Lower lobe of right lung (tissue), 2 donors: ENCODE measurements around the gene ZNF415. TPM values are rescaled to one million over a fixed set of nuclear protein-coding genes. Genes with fewer than 3 reads are reported as not detected.
A peak's percentile ranks its signal among the peaks of the same experiment; 100 is the strongest.

Experiments
- ATAC-seq, 2 donors: fragments of 200-7000 bp; cut with Tn5 transposase; one replicate each; pipeline ENCODE4 v1.9.1; 2020 to 2022; ENCODE audit warnings: mild to moderate bottlenecking in 2 of 2, moderate library complexity in 2 of 2
- DNase-seq: peaks from one replicate; pipeline ENCODE4 v3.0.0-alpha.2; 2020
- H3K27ac ChIP-seq: fragments of 200-600 bp; one replicate; pipeline ENCODE4 v1.8.0; 2022
- H3K27me3 ChIP-seq: fragments of 200-600 bp; one replicate; pipeline ENCODE4 v1.8.0; 2022; ENCODE audit warnings: low read depth
- H3K36me3 ChIP-seq: fragments of 200-600 bp; one replicate; pipeline ENCODE4 v1.8.0; 2022; ENCODE audit warnings: mild to moderate bottlenecking
- H3K4me1 ChIP-seq: fragments of 200-600 bp; one replicate; pipeline ENCODE4 v1.8.0; 2022
- H3K4me3 ChIP-seq: fragments of 200-600 bp; one replicate; pipeline ENCODE4 v1.8.0; 2022; ENCODE audit warnings: mild to moderate bottlenecking
- H3K9me3 ChIP-seq: fragments of 200-600 bp; one replicate; pipeline ENCODE4 v1.8.0; 2022
- CTCF ChIP-seq: fragments of 200-600 bp; IDR thresholded peaks from one replicate; pipeline ENCODE4 v1.8.0; 2022; ENCODE audit warnings: antibody characterized with exemption, mild to moderate bottlenecking
- intact Hi-C: fragments of 100-400 bp; cut with DNase I; formaldehyde crosslinking; loops from one replicate; pipeline ENCODE4 v1.11.0; 2022
- total RNA-seq: library from RNA; stranded (reverse); fragmentation: NEBNext Ultra II Directional; extraction: Animal tissue kit (Norgen Biotek cat#: 25700); gene quantifications from one replicate; pipeline ENCODE4 v1.2.1, GENCODE V29; 2021
- donor health status: DM: no; HTN: yes; CAD: no; lungs with severe emphysema.

The ZNF415 gene
- total RNA-seq, 1 donor from 2014 or later, result 4.0 TPM

DNA sequence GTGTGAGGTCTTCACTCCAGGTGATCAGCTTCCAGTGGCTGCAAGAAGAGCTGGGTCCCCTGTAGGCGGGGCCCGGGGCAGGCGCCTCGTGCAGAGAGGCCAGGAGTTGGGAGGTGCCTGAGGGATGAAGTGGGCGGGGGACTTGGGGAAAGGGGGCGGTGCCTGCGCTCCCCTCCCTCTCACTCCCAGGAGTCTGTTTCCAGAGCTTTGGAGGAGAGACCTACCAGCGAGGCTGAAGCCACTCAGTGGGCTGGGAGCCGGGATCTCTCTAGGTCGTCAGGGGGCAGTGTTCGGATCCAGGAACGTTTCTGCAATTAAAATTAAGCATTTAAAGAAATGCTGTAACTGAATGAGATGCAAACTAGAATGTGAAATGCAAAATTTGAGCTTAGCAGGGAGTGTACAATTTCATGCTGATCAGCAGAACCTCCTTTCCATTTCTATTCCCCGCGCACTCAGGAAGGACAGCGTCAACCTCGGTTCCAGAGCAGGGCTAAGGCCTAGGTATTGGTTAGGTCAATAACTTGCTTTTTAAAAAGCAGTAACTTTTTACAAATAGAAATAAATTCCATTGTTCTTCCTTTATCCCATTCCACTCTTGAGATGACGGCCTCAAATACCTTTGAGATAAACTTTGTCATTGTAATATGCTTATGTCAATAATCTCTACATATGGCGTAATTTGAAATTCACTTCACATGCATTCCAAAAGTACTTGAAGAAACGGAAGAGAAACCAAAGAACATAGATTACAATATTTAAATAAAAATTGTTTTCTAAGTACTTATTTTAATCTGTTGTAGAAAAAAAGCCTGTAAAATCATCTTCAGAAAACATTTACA, 41.1 kb downstream of the ZNF415 start:
- no peaks in the 10 kb centered on the region for H3K4me1 ChIP-seq
- peak in 1 of 2 donors; percentile 57 for ATAC-seq
- no peak for DNase-seq
- no peak overlapping the region for H3K4me3 ChIP-seq
- peaks cover 50% of the 10 kb centered on the region for H3K36me3 ChIP-seq
- no peaks in the 10 kb centered on the region for H3K9me3 ChIP-seq
- intact Hi-C loops, result no loop called here
- no peaks in the 10 kb centered on the region for H3K27me3 ChIP-seq
- no peak for TF ChIP-seq CTCF
- H3K27ac ChIP-seq, result no peak overlapping the region

DNA sequence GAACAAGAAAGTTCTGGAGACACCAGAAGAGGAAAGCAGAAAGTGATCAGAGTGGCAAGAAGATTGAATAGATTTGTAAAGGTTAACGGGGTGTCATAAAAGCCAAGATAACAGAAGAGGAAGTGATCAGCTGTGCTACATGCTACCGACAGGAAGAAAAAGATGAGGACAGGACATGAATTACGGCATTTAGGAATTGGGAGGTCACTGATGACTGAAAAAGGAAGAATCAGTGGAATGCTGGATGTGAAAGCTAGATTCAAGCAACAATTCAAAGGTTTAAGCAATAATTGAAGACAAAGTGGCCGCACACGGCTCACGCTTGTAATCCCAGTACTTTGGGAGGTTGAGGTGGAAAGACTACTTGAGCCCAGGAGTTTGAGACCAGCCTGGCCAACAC, 44.6 kb downstream of the ZNF415 start:
- intact Hi-C loops, result no loop called here
- no peaks in the 10 kb centered on the region for H3K9me3 ChIP-seq
- TF ChIP-seq CTCF, result no peak

DNA sequence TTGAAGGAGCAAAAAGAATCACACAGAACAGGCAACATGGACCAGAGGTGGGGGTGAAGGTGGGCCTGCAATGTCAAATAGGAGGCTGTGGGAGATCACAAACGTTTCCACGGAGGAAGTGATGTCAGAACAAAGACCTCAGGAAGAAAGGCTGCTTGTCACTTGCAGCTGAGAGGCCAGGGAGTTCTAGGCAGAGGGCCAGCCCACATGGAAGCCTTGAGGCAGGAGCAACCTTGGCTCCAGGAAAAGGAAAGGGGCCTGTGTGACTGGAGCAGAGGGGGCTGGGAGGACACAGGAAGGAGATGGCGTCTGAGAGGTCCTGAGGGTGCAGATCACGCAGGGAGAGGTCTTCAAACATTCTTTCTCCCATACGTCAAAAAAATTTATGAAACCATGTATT, 45.8 kb downstream of the ZNF415 start:
- intact Hi-C loops, result no loop called here
- Histone ChIP-seq H3K4me1 (no peaks in the 10 kb centered on the region), H3K27ac (peak overlapping the region; percentile 54), H3K9me3 (peaks cover under 1% of the 10 kb centered on the region), H3K36me3 (peaks cover 86% of the 10 kb centered on the region), H3K27me3 (no peaks in the 10 kb centered on the region), H3K4me3 (no peak overlapping the region)
- no peak for TF ChIP-seq CTCF
- ATAC-seq (peak; percentile 64), DNase-seq (no peak)

More for the DNA sequence above, 44.6 kb downstream of the ZNF415 start:
- Histone ChIP-seq H3K27ac (peak overlapping the region; percentile 26), H3K4me3 (no peak overlapping the region), H3K36me3 (peaks cover 78% of the 10 kb centered on the region), H3K27me3 (no peaks in the 10 kb centered on the region), H3K4me1 (no peaks in the 10 kb centered on the region)
- DNase-seq, result no peak
- ATAC-seq, result no peak

- DNase-seq (no peak), ATAC-seq (no peak)
- TF ChIP-seq CTCF, result no peak
- no peaks in the 10 kb centered on the region for H3K27me3 ChIP-seq
- peaks cover 15% of the 10 kb centered on the region for H3K9me3 ChIP-seq
- H3K27ac ChIP-seq, result no peak overlapping the region
- intact Hi-C loops, result no loop called here
- no peak overlapping the region for H3K4me3 ChIP-seq
- peaks cover 81% of the 10 kb centered on the region for H3K36me3 ChIP-seq
- H3K4me1 ChIP-seq, result no peaks in the 10 kb centered on the region
These were observed 47.2 kb downstream of the ZNF415 start for GRCh38 chr19:53085496-53085895.

DNA sequence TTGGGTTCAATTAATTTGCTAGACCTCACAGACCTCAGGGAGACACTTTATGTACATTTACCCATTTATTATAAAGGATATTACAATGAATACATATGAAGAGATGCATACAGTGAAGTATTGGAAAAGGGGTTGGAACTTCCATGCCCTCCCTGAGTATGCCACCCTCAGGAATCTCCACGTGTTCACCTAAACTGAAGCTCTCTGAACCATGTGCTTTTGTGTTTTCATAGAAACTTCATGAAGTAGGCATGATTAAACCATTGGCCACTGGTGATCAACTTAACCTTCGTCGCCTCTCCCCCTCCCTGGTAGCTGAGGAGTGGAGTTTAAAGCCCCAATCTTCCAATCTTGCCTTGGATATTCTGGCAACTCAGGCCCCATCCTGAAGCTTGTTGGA, 49.8 kb downstream of the ZNF415 start:
- no peak for TF ChIP-seq CTCF
- DNase-seq, result no peak
- H3K27ac ChIP-seq, result no peak overlapping the region
- ATAC-seq, result no peak
- peaks cover 25% of the 10 kb centered on the region for H3K9me3 ChIP-seq
- peaks cover 68% of the 10 kb centered on the region for H3K36me3 ChIP-seq
- intact Hi-C loops, result no loop called here
- no peak overlapping the region for H3K4me3 ChIP-seq
- no peaks in the 10 kb centered on the region for H3K27me3 ChIP-seq
- H3K4me1 ChIP-seq, result no peaks in the 10 kb centered on the region
